CD14-positive monocyte (primary cell): Measurements from ENCODE around the gene UST. TPM values are rescaled to one million over a fixed set of nuclear protein-coding genes. Genes with fewer than 3 reads are reported as not detected.

ENCODE experiments used
- DNase-seq, 3 donors: peaks; one replicate each; pipeline ENCODE4 v3.0.0-alpha.2; 2011 to 2022
- H2AFZ ChIP-seq: 2 replicates; pipeline ENCODE4 v1.6.0; 2012; ENCODE audit warnings: mild to moderate bottlenecking, low read depth, low read length, inconsistent platforms; ENCODE audit not compliant: insufficient read depth, poor library complexity, severe bottlenecking
- H3K27ac ChIP-seq, 2 donors: 1 replicate in 1 of 2; 2 replicates in 1 of 2; pipeline ENCODE4 v1.5.1; 2012 to 2013; ENCODE audit warnings: low read length in 2 of 2, control low read depth in 1 of 2, inconsistent platforms in 1 of 2, low read depth in 1 of 2, mild to moderate bottlenecking in 1 of 2
- H3K27me3 ChIP-seq, 2 donors: one replicate each; pipeline versions ENCODE4 v1.6.0 to v1.6.1; 2011 to 2013; ENCODE audit warnings: low read length in 2 of 2; ENCODE audit not compliant: control insufficient read depth in 2 of 2, insufficient read depth in 2 of 2
- H3K36me3 ChIP-seq, 2 donors: replicated peaks in 1 of 2; 1 replicate in 1 of 2; 2 replicates in 1 of 2; pipeline versions ENCODE4 v1.5.1 to v1.6.1; 2012 to 2013; ENCODE audit warnings: low read length in 2 of 2, control low read depth in 1 of 2, inconsistent platforms in 1 of 2, mild to moderate bottlenecking in 1 of 2; ENCODE audit not compliant: insufficient read depth in 2 of 2, control insufficient read depth in 1 of 2
- H3K4me1 ChIP-seq, 2 donors: 1 replicate in 1 of 2; 2 replicates in 1 of 2; pipeline versions ENCODE4 v1.5.1 to v1.6.1; 2012 to 2013; ENCODE audit warnings: low read length in 2 of 2, control low read depth in 1 of 2, inconsistent platforms in 1 of 2, mild to moderate bottlenecking in 1 of 2, moderate library complexity in 1 of 2; ENCODE audit not compliant: insufficient read depth in 2 of 2, control insufficient read depth in 1 of 2
- H3K4me2 ChIP-seq: replicated peaks from 2 replicates; pipeline ENCODE3; 2012; ENCODE audit warnings: low read length, moderate library complexity, mild to moderate bottlenecking; ENCODE audit not compliant: poor library complexity, severe bottlenecking; ENCODE audit errors: extremely low read depth
- H3K4me3 ChIP-seq, 3 experiments: fragments of 200-600 bp in 1 of 3; sonication (generic) in 1 of 3; replicated peaks in 1 of 3; 1 replicate in 2 of 3; 2 replicates in 1 of 3; pipeline ENCODE4 v1.5.1; 2011 to 2013; ENCODE audit warnings: low read length in 3 of 3, mild to moderate bottlenecking in 3 of 3, control low read depth in 2 of 3, low read depth in 2 of 3, inconsistent platforms in 1 of 3, moderate library complexity in 1 of 3
- H3K79me2 ChIP-seq: 2 replicates; pipeline ENCODE4 v1.6.0; 2012; ENCODE audit warnings: mild to moderate bottlenecking, control low read depth, inconsistent platforms, low read length, moderate library complexity; ENCODE audit not compliant: insufficient read depth
- H3K9ac ChIP-seq: 2 replicates; pipeline ENCODE4 v1.6.0; 2017; ENCODE audit warnings: low read length, mild to moderate bottlenecking; ENCODE audit not compliant: insufficient read depth, poor library complexity, severe bottlenecking
- H3K9me3 ChIP-seq, 2 donors: replicated peaks in 1 of 2; 1 replicate in 1 of 2; 2 replicates in 1 of 2; pipeline versions ENCODE4 v1.5.1 to v1.6.1; 2012 to 2013; ENCODE audit warnings: low read length in 2 of 2, control low read depth in 1 of 2; ENCODE audit not compliant: control insufficient read depth in 1 of 2, insufficient read depth in 1 of 2
- H4K20me1 ChIP-seq: 2 replicates; pipeline ENCODE4 v1.6.0; 2012; ENCODE audit warnings: mild to moderate bottlenecking, low read length, control low read depth, moderate library complexity; ENCODE audit not compliant: insufficient read depth
- H3K27ac Mint-ChIP-seq, 7 donors: one replicate each; pipeline ENCODE4 v1.8.0; 2020; ENCODE audit warnings: mild to moderate bottlenecking in 7 of 7, mixed read lengths in 7 of 7, moderate library complexity in 6 of 7, inconsistent platforms in 2 of 7
- H3K27me3 Mint-ChIP-seq, 3 donors: one replicate each; pipeline ENCODE4 v1.8.0; 2021 to 2022; ENCODE audit warnings: low read depth in 3 of 3, mild to moderate bottlenecking in 3 of 3, mixed read lengths in 3 of 3, moderate library complexity in 3 of 3, inconsistent platforms in 1 of 3
- H3K36me3 Mint-ChIP-seq, 2 donors: one replicate each; pipeline ENCODE4 v1.8.0; 2020; ENCODE audit warnings: mixed read lengths in 2 of 2, inconsistent platforms in 1 of 2, mild to moderate bottlenecking in 1 of 2
- H3K4me1 Mint-ChIP-seq: one replicate; pipeline ENCODE4 v1.8.0; 2020; ENCODE audit warnings: mild to moderate bottlenecking, mixed read lengths
- H3K4me3 Mint-ChIP-seq, 2 donors: one replicate each; pipeline ENCODE4 v1.8.0; 2020; ENCODE audit warnings: mild to moderate bottlenecking in 2 of 2, mixed read lengths in 2 of 2, moderate library complexity in 1 of 2
- H3K9me3 Mint-ChIP-seq, 7 donors: one replicate each; pipeline ENCODE4 v1.8.0; 2020 to 2022; ENCODE audit warnings: mixed read lengths in 7 of 7, mild to moderate bottlenecking in 6 of 7, moderate library complexity in 6 of 7, inconsistent platforms in 2 of 7
- CTCF ChIP-seq: fragments of 200-600 bp; IDR thresholded peaks from one replicate; pipeline ENCODE4 v1.8.0; 2022; ENCODE audit warnings: antibody characterized with exemption, mild to moderate bottlenecking
- WGBS: methylation state at CpG from one replicate; pipeline ENCODE4 v1.1.5; 2013; ENCODE audit warnings: missing lambda C conversion rate; ENCODE audit not compliant: insufficient coverage; 5-methylcytosine and 5-hydroxymethylcytosine counted together
- intact Hi-C, 2 donors: fragments of 100-400 bp; cut with micrococcal nuclease; formaldehyde crosslinking; loops; one replicate each; pipeline versions ENCODE4 v1.15.0 to v1.15.1; 2023
- polyA plus RNA-seq, 3 donors: library from polyadenylated mRNA; depleted of rRNA in 1 of 3; unstranded in 2 of 3; stranded (reverse) in 1 of 3; fragments of 300-500 nt in 2 of 3; fragments of >200 nt in 1 of 3; fragmentation: Illumina TruSeq in 2 of 3; gene quantifications; 1 replicate in 2 of 3; 2 replicates in 1 of 3; pipeline ENCODE4 v1.2.3, GENCODE V29; 2012 to 2021

Gene UST
- polyA plus RNA-seq, 3 donors, result 0.33 to 0.53 (median 0.48) TPM

GRCh38 chr6:148723484-148723883 lies 23.3 kb upstream of the UST start:
- Mint-ChIP-seq H3K4me1 (peaks cover 5% of the 10 kb centered on the region), H3K36me3 (no peaks in the 10 kb centered on the region), H3K4me3 (no peak overlapping the region), H3K9me3 (peaks cover 6 to 10% (median 8%) of the 10 kb centered on the region in 7 donors), H3K27ac (no peak overlapping the region), H3K27me3 (peaks cover 0 to 3% (median 0%) of the 10 kb centered on the region in 3 donors)
- Histone ChIP-seq H4K20me1 (no peaks in the 10 kb centered on the region), H3K79me2 (no peaks in the 10 kb centered on the region), H3K27me3 (no peaks in the 10 kb centered on the region), H3K4me2 (no peak overlapping the region), H3K4me1 (no peaks in the 10 kb centered on the region), H2AFZ (no peak overlapping the region), H3K4me3 (no peak overlapping the region), H3K9ac (no peak overlapping the region), H3K27ac (no peak overlapping the region), H3K9me3 (peaks cover 0 to 6% of the 10 kb centered on the region in 2 donors), H3K36me3 (no peaks in the 10 kb centered on the region)
- no CpG with 5 or more reads among the region's 1 CpG for WGBS
- no peak for DNase-seq
- intact Hi-C loops, result no loop called here
- no peak for TF ChIP-seq CTCF

DNA sequence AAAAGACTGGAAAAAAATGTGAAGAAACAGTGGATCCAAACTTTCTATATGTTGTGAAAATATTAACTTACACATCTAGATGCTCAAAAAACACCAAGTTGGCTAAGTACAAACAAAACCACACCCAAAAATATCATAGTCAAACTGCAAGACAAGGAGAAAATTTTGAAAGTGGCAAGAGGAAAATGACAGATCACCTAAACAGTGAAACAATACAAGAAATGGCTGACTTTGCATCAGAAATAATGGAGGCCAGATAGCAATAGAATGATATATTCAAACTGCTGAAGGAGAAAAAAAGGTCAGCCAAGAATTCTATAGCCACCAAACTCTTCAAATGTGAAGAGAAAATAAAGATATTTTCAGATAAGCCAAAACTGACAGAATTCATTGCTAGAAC lies 22.4 kb upstream of the UST start:
- Histone ChIP-seq H3K27me3 (no peaks in the 10 kb centered on the region), H2AFZ (no peak overlapping the region), H4K20me1 (no peaks in the 10 kb centered on the region), H3K9me3 (peaks cover 0 to 4% of the 10 kb centered on the region in 2 donors), H3K27ac (no peak overlapping the region), H3K4me2 (no peak overlapping the region), H3K4me3 (no peak overlapping the region), H3K36me3 (no peaks in the 10 kb centered on the region), H3K79me2 (no peaks in the 10 kb centered on the region), H3K9ac (no peak overlapping the region), H3K4me1 (no peaks in the 10 kb centered on the region)
- Mint-ChIP-seq H3K4me3 (no peak overlapping the region), H3K9me3 (peaks cover 6 to 10% (median 7%) of the 10 kb centered on the region in 7 donors), H3K4me1 (no peaks in the 10 kb centered on the region), H3K27me3 (peaks cover 0 to 4% (median 0%) of the 10 kb centered on the region in 3 donors), H3K27ac (no peak overlapping the region), H3K36me3 (no peaks in the 10 kb centered on the region)
- TF ChIP-seq CTCF, result no peak
- no peak for DNase-seq
- intact Hi-C loops, result no loop called here
